ENCODE results near the gene INO80.
"Not testable (repeated sequence)": the region's sequence is repeated elsewhere in the genome, so short reads cannot be mapped to it uniquely, and the experiment has no call there.

The INO80 gene

DNA sequence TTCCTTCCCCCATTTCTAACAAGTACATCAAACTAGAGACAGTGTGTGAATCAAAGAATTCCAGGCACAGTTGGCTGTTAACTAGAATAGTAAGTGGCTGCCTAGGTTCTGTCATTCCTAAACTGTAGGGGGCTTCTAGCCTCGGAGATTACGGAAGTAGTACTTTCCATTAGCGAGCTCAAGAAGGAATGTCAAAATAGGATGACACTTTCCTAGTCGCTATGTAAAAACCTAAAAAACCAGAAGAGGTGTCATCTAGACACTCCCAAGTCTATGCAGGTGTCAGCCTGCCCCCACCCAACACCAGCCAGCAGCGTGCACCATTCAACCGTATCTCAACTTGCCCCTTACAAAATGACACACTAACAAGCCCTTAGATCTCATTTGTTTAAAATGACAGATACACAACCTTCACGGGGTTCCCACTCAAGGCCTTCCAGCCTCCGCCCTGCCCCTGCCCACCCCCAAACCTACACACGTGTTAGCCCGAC lies 874 bp downstream of the INO80 start:
- DNase-seq = no peak

GRCh38 chr15:41106947-41107346 lies 9.1 kb downstream of the INO80 start:
- DNase-seq = no peak

DNA sequence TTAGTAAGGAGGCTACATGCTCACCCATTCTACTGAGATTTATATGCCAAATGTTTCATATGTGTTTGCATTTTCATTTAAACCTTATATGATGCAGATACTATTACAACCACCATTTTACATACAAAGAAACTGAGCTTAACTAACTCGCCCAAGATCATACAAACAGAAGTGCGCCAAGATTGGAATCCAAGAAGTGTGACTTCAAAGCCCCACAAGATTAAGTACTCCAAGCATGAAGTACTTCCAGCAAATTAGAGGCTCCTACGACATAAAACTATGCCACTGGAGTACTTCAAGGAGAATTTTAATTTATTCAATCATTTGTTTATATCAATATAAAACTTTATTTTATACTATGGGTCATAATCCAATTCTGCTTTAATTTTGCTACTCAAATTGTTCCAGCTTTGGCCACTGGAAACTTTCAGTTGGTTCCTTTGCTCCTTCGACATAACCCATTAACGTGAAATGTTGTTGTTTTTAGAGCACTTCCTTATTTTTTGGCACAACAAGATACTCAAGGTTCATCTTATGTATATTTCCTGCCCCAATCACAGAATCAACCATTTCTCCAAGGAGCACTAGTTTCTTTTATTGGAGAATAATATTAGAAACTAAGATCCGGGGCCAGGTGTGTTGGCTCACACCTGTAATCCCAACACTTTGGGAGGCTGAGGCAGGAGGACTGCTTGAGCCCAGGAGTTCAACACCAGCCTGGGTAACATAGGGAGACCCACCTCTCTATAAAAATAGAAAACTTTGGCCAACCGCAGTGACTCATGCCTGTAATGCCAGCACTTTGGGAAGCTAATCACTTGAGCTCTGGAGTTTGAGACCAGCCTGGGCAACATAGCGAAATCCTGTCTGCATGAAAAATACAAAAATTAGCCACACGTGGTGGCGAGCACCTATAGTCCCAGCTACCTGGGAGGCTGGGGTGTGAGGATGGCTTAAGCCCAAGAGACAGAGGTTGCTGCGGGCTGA lies 10.4 kb downstream of the INO80 start:
- no peak for DNase-seq

- DNase-seq = no peak
Measured at GRCh38 chr15:41104234-41104633, 11.8 kb downstream of the INO80 start.

DNA sequence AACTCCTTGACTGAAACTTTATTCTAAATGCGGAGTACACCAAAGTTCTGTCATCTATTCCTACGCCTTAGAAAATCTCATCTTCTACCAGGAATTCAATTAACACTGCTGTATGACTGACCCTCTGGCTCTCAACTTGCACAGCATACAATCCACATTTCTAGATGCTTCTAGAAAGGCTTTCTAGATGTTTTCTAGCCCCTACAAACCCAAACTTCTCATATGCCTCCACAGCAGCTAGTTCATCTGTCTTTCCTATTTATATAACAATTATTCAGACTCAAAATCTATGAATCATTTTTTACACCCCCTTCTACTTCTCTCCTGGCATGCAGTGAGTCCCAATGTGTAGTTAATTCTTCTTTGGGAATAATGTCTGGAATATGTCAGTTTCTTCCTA lies 13.2 kb downstream of the INO80 start:
- no peak for DNase-seq

DNA sequence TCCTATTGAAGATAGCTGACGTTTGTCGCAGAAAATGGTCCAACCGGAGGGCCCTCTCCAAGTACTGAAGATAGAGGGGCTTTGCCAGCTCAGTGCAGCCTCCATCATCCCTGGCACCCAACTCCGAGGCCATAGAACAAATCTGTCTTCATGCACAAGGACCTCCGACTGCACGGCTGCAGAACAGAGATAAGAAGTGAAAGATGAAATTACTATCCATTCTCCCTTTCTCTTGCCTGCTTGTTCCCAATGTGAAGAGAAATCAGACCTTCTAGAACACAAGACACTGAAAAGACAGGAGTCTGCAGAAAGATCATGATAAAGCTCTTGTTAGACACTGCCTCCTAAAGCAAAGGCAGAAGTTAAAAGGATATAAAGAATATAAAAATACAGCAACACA lies 19.9 kb downstream of the INO80 start:
- no peak for DNase-seq

DNA sequence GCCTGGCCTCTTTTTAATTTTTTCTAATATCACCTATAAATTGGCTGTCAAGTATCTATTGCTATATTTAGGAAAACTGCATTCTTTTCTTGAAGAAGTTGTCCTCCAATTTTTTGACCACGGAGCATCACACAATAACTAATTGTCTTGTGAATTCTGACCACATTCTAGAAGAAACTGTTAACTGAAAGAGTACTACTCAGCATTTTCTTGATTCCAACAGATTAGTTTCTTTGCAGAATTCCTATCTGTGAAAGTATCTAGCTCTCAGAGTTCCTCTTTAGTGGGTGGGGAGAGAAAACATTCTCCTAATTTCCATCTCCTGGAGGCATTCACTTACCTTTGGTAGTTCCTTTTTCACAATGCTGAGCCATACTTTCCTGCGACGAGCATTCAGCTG lies 31.1 kb downstream of the INO80 start:
- no peak for DNase-seq

GRCh38 chr15:41080144-41080543 lies 35.9 kb downstream of the INO80 start:
- no peak for DNase-seq

GRCh38 chr15:41079717-41080116 lies 36.4 kb downstream of the INO80 start:
- no peak for DNase-seq

DNA sequence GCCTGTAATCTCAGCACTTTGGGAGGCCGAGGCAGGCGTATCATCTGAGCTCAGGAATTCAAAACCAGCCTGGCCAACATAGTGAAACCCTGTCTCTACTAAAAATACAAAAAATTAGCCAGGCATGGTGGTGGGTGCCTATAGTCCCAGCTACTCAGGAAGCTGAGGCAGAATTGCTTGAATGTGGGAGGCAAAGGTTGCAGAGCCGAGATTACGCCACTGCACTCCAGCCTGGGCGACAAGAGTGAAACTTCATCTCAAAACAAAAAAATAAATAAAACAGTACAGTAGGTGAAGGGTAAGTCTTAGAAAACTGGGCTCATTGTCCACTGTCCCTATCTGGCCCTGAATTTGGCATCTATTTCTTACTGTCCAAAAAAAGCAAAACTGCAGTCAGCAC lies 37.2 kb downstream of the INO80 start:
- DNase-seq = not testable (repeated sequence)

GRCh38 chr15:41078125-41078524 lies 38.0 kb downstream of the INO80 start:
- DNase-seq = no peak

GRCh38 chr15:41073028-41073427 lies 43.1 kb downstream of the INO80 start:
- DNase-seq = no peak

- DNase-seq = no peak
Measured at GRCh38 chr15:41072013-41072412, 44.1 kb downstream of the INO80 start.

- DNase-seq = no peak
Measured at GRCh38 chr15:41066516-41066915, 49.6 kb downstream of the INO80 start.

DNA sequence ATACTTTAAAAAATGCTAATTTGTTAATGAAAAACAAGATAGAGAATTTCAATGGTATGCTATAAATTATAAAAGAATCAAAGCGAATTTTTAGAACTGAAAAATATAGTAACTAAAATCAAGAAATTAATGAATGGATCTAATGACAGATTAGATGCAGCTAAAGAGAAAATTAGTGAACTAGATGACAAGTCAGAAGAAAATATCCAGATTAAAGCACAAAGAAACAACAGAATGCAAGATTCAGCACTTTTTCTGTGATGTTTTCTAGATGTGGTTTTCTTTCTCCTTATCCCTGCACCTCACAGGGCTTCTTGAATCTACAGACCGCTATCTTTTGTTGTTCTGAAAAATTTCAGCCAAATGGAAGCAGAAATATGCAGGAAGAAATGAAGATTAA lies 54.4 kb downstream of the INO80 start:
- DNase-seq = no peak

DNA sequence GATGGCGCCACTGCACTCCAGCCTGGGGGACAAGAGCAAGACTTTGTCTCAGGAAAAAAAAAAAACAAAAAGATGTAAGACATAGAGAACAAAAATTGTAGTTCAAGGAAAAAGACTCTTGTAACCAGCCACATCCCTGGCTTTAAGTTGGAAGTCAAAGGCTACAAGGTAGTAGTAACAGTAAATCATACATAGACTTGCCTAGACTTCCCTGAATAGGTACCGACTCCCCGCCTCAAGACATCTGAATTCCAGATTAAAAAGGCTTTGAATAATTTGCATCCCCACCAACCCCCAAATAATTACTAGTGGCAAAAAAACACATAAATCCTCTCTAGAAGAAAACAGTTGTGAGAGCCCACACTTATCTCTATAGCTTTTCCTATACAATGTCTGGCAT lies 55.6 kb downstream of the INO80 start:
- DNase-seq = no peak

GRCh38 chr15:41056810-41057209 lies 59.3 kb downstream of the INO80 start:
- DNase-seq = no peak

GRCh38 chr15:41055706-41056105 lies 60.4 kb downstream of the INO80 start:
- DNase-seq = no peak

GRCh38 chr15:41051139-41051538 lies 64.9 kb downstream of the INO80 start:
- DNase-seq = no peak

DNA sequence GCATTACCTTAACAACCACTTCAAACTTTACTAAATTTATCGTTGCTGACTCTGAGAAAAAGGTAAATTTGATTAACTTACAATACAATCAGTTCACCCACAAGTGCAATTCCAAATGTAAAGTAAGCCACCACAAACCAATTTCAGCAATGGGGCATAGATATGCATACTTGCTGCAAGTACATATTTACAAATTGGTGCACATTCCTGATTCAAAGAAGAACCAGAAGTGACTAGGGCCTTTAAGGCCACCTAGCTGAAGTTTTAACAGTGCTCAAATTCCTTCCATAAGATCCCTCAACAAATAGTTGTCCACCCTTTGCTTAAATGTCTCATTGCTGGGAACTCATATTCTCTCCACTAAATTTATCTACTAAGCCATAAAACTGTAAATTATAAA lies 67.2 kb downstream of the INO80 start:
- DNase-seq = no peak

GRCh38 chr15:41048397-41048796 lies 67.7 kb downstream of the INO80 start:
- no peak for DNase-seq

DNA sequence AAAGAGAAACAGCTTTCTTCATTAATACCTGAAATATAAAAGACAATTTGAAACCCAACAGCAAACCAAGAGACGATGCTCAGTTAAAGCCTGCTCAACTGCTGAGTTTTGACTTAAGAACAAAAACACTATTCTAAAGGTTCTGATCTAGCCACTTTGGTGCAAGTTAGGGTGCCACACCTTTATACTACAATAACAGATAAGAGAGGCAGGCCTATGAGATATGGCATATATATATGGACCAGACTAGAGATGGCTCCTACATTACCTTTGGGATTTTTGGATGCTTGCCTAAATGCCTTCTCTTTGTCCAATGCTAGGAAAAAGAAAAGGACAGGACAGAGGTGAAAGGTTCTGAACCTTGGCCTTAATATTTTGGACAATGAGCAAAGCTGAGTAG lies 68.6 kb downstream of the INO80 start:
- DNase-seq = no peak

DNA sequence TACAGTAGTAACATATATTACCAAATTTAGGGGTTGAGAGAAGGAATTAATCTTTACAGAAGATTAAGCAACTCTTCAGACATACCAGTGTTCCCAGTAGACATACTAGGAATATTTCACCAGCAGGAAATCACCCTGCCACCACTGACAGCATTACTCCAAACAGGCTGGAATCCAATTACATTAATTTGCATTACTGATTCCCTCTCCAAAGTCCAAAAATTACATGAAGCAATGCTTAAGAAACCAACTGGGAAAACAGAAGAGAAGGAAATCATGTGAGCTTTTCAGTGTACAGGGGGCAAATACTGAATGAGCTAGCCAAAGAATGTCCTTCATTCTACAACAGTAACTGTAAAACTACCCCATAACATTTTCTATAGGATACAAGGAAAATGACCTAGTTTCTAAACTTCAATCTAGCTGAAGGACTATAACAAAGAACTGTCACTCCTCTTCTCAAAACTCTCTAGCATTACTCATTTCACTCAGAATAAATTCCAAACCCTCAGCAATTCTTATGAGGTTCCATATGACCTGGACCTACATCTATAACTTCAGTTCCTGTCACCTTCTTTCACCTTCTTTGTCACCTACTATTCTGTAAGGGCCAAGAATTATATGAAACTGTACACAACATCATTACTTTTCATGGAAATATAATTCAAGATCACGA lies 72.7 kb downstream of the INO80 start:
- DNase-seq = no peak

GRCh38 chr15:41042851-41043250 lies 73.2 kb downstream of the INO80 start:
- no peak for DNase-seq

Data from NCI-H1930 (cell line).